Measurements from ENCODE around the gene CPNE5. TPM values are rescaled to one million over a fixed set of nuclear protein-coding genes. Genes with fewer than 3 reads are reported as not detected.

CPNE5 gene
- total and polyA plus RNA-seq, 2 of the 4 experiments (the other 2 are of a cell fraction), result 0.07 TPM; not detected in 1

GRCh38 chr6:36694616-36695015, 144.6 kb downstream of the CPNE5 start:
- Histone ChIP-seq H4K8ac (ENCODE audit: low read depth in 2 of 2, low read length in 2 of 2) (no peak overlapping the region), H2BK15ac (ENCODE audit: low read depth, low read length) (no peak overlapping the region), H2AK5ac (ENCODE audit: low read depth, low read length) (no peak overlapping the region), H3K14ac (replicated peaks; ENCODE audit: low read depth, low read length) (no peak overlapping the region), H3K56ac (ENCODE audit: extremely low read depth, insufficient read depth, low read length) (no peak overlapping the region), H3K23ac (ENCODE audit: low read depth, low read length) (no peak overlapping the region), H3K18ac (ENCODE audit: low read depth, low read length) (no peak overlapping the region), H3K27ac (ENCODE audit: insufficient read depth, low read length) (no peak overlapping the region), H3K79me1 (ENCODE audit: low read depth in 1 of 2, low read length in 2 of 2) (no peaks in the 10 kb centered on the region), H2BK5ac (ENCODE audit: low read depth, low read length, poor library complexity, severe bottlenecking) (no peak overlapping the region), H3K4me2 (ENCODE audit: low read depth, low read length) (no peak overlapping the region), H4K5ac (ENCODE audit: low read depth, low read length) (no peak overlapping the region), H2BK20ac (ENCODE audit: low read depth, low read length) (no peak overlapping the region), H4K20me1 (ENCODE audit: insufficient read depth, low read length) (peaks cover 4% of the 10 kb centered on the region; the same call in 1 of the 2 replicates), H2BK120ac (ENCODE audit: low read depth, low read length) (no peak overlapping the region), H3K9me1 (ENCODE audit: insufficient read depth, low read length) (no peaks in the 10 kb centered on the region), H2AFZ (replicated peaks; ENCODE audit: low read length, poor library complexity) (no peak overlapping the region), H3K4me3 (ENCODE audit: insufficient read depth, low read depth, low read length) (no peak overlapping the region), H3K27me3 (ENCODE audit: control insufficient read depth, insufficient read depth, low read length) (peaks cover 13% of the 10 kb centered on the region), H2AK9ac (replicated peaks; ENCODE audit: low read depth, low read length, poor library complexity) (no peak overlapping the region), H3K9me3 (ENCODE audit: control insufficient read depth, insufficient read depth, low read length) (peaks cover 3% of the 10 kb centered on the region), H3K9ac (ENCODE audit: low read depth, low read length) (no peak overlapping the region), H3K4ac (ENCODE audit: low read depth, low read length) (no peak overlapping the region), H3K4me1 (ENCODE audit: control insufficient read depth, insufficient read depth, low read length) (no peaks in the 10 kb centered on the region), H4K91ac (ENCODE audit: insufficient read depth, low read depth, low read length) (no peak overlapping the region), H3K36me3 (ENCODE audit: control insufficient read depth, insufficient read depth, low read length) (no peaks in the 10 kb centered on the region)
- ChIA-PET POLR2A (ENCODE audit: unreplicated experiment) (no interaction called here), CTCF (no interaction called here)
- DNase-seq (no peak), ATAC-seq (ENCODE audit: low read depth) (no peak)
- in situ Hi-C loops (cut with MboI; ENCODE audit: low sequenced_read_pairs), result no loop called here
- BruUV-seq (replicated peaks), result no TSS peak
- WGBS, 2 experiments (ENCODE audit: extremely low coverage in 2 of 2, insufficient read length in 1 of 2), result 85% methylated on average over 3 of the region's 6 CpGs; no CpG with 5 or more reads in 1 of the 2 experiments
- intact Hi-C loops (cut with micrococcal nuclease), result no loop called here
- dilution Hi-C loops (cut with HindIII; ENCODE audit: low sequenced_read_pairs, unreplicated experiment), result no loop called here
- TF ChIP-seq NFE2L2 (IDR thresholded peaks at IDR 0.05; ENCODE audit: low read depth, low read length) (no peak), RFX5 (IDR thresholded peaks at IDR 0.05; ENCODE audit: low read depth, low read length) (no peak), POLR2A (IDR thresholded peaks at IDR 0.05; ENCODE audit: low read depth, low read length) (no peak), BHLHE40 (IDR thresholded peaks at IDR 0.05; ENCODE audit: low read depth, low read length) (no peak), MAFK (IDR thresholded peaks at IDR 0.05; ENCODE audit: low read depth, low read length) (no peak), RAD21 (IDR thresholded peaks at IDR 0.05; ENCODE audit: low read length) (no peak), RCOR1 (IDR thresholded peaks at IDR 0.05; ENCODE audit: insufficient replicate concordance, low read length) (no peak), CTCF (conservative IDR thresholded peaks at IDR 0.05; ENCODE audit: low read depth, low read length) (no peak), CEBPB (IDR thresholded peaks at IDR 0.05; ENCODE audit: low read depth, low read length) (no peak), MAZ (IDR thresholded peaks at IDR 0.05; ENCODE audit: borderline replicate concordance, low read depth, low read length) (no peak), ELK1 (IDR thresholded peaks at IDR 0.05; ENCODE audit: borderline replicate concordance, low read depth, low read length) (no peak), USF2 (IDR thresholded peaks at IDR 0.05; ENCODE audit: low read depth, low read length) (no peak), SMC3 (IDR thresholded peaks at IDR 0.05; ENCODE audit: low read depth, low read length) (no peak), MXI1 (IDR thresholded peaks at IDR 0.05; ENCODE audit: borderline replicate concordance, low read depth, low read length) (no peak), FOS (IDR thresholded peaks at IDR 0.05; ENCODE audit: low read depth, low read length) (no peak), CHD1 (IDR thresholded peaks at IDR 0.05; ENCODE audit: low read depth, low read length) (no peak)
